ENCODE data around the gene GNG13. TPM values are rescaled to one million over a fixed set of nuclear protein-coding genes. Genes with fewer than 3 reads are reported as not detected.

The GNG13 gene
- not detected in 2 replicates for total RNA-seq

DNA sequence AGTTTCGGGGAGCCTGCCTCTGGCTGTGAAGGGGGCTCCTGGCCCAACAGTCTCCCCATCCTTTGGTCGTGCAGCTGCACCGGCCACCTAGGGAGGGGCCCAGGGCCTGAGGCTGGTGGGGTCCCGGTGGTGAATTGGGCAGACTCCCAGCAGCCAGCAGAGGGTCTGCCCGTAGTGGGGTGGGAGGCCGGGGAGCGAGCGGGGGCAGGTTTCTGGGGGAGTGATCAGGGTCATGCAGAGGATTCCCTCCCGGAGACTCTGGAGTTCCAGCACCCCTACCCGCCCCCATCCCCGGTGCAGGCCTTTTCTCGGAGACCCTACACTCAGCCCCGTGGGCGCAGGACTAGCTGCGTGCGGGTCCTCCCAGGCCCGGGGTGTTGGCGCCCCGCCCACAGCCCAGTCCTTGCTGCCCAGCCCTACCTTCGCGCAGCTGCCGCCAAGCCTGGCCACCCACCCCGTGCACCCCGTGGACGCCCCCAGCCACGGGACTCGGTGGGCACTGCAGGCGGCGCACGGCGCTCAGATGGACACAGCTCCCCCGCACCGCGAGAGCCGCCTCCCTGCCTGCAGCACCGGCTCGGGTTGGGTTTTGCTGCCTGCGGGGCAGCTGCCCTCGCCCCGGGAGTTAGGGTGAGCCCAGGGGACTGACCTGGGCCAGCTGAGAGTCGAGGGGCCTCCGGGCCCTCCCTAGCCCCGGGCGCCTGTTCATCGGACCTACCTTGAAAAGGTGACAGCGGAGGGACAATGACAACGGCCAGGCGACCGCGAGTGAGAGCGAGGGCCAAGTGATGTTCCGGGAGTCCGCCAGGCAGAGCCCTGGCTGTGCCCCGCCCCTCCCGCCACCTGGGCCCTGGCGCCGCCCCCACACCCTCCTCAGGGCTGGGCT is at the start of gene GNG13:
Gene GNG13, minus strand, starts transcription at position 787 of the 886 bp plus-strand sequence. CDS start 1,657 bp downstream, outside the sequence.

DNA sequence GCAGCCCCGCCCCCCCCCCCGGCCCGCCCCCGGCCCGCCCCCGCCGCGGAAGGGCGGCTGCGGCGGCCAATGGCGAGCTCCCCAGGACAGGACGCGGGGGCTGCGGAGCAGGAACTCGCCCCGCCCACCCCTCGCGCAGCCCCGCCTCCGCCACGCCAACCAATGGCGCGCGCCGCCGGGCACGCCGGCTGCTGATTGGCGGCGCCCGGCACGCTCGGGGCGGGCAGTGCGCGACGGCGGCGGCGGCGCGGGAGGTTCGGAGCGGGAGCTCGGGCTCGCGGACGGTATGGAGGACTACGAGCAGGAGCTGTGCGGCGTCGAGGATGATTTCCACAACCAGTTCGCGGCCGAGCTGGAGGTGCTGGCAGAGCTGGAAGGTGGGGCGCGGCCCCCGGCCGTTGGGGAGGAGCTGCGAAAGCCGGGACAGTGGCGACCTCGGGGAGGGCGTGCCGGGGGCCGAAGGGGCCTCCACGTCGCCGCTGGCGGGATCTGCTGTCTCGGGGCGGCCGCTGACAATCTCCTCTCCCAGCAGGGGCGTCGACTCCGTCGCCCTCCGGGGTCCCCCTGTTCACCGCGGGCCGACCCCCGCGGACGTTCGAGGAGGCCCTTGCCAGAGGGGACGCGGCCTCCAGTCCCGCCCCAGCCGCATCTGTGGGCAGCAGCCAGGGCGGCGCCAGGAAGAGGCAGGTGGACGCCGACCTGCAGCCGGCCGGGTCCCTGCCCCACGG is 12.0 kb downstream of the GNG13 start, which contains the start of gene CHTF18:
Gene CHTF18, plus strand, starts transcription at position 222 of the 728 bp plus-strand sequence. Its CDS starts 65 bp downstream, at position 287.

GRCh38 chr16:787978-788398 is 12.5 kb downstream of the GNG13 start, which contains the start of gene RPUSD1:
Gene RPUSD1 (minus strand): TSS chr16:788381. CDS start chr16:787737, 644 bp downstream.

DNA sequence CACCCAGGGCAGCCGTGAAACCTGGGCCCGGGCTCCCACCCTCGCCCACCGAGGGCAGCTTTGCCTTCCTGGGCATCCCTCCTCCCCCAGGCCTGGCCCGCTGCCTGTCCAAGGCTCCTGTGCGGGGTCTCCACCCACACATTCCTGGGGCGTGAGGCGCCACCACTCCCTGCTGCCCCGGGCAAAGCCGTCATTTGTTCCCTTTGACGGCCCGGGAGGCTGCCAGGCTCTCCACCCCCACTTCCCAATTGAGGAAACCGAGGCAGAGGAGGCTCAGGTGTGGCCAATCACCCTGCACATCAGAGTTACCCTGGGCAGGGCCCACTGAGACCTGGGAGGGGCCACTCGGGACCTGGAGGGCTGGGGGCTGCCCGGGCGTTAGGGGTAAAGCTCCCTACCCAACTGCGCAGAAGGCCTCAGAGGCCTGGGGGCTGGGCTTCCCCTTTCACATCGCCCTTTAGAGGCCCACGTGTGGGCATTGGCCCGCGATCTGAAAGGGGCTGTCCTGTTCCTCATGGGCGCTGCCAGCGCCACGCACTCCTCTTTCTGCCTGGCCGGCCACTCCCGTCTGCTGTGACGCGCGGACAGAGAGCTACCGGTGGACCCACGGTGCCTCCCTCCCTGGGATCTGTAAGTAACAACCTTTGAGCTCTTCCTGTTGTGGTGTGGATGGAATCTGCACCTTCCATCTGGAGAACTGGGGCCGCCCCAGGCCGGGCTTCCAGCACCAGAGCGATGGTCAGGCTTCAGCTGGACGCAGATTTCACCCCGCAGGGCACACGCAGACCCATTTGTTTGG is 39.8 kb downstream of the GNG13 start, which contains the start of gene MSLN:
Gene MSLN, plus strand, starts transcription at position 190 of the 799 bp plus-strand sequence. CDS start 1,947 bp downstream, outside the sequence.

Other genes with a start within 250 kb of the GNG13 start
- gene PRR35, start 240.3 kb downstream of the GNG13 start, total RNA-seq: not detected in 2 replicates
- gene NHLRC4, start 233.7 kb downstream of the GNG13 start, total RNA-seq: 3.8 and 5.0 TPM in 2 replicates
- gene PIGQ, start 230.8 kb downstream of the GNG13 start, total RNA-seq: 28.5 and 35.1 TPM in 2 replicates
- gene RAB40C, start 210.7 kb downstream of the GNG13 start, total RNA-seq: 16.9 and 19.4 TPM in 2 replicates
- 0.12 TPM in 1 of 2 replicates, not detected in the other for gene WFIKKN1, start 169.7 kb downstream of the GNG13 start, total RNA-seq
- gene METTL26, start 164.4 kb downstream of the GNG13 start, total RNA-seq: 152 and 181 TPM in 2 replicates
- 23.7 and 31.7 TPM in 2 replicates for gene MCRIP2, start 158.9 kb downstream of the GNG13 start, total RNA-seq
- gene WDR90, start 151.4 kb downstream of the GNG13 start, total RNA-seq: 8.5 TPM in 2 replicates
- 46.9 and 47.1 TPM in 2 replicates for gene RHOT2, start 132.6 kb downstream of the GNG13 start, total RNA-seq
- 0.58 and 4.4 TPM in 2 replicates for gene RHBDL1, start 125.1 kb downstream of the GNG13 start, total RNA-seq
- 163 and 189 TPM in 2 replicates for gene STUB1, start 120.3 kb downstream of the GNG13 start, total RNA-seq
- 58.3 and 58.7 TPM in 2 replicates for gene JMJD8, start 116.4 kb downstream of the GNG13 start, total RNA-seq
- gene WDR24, start 110.3 kb downstream of the GNG13 start, total RNA-seq: 10.3 and 12.1 TPM in 2 replicates
- gene FBXL16, start 94.9 kb downstream of the GNG13 start, total RNA-seq: 0.17 and 0.93 TPM in 2 replicates
- gene METRN, start 85.6 kb downstream of the GNG13 start, total RNA-seq: 119 and 164 TPM in 2 replicates
- 32.9 and 39.3 TPM in 2 replicates for gene ANTKMT, start 79.6 kb downstream of the GNG13 start, total RNA-seq
- 0.94 and 2.1 TPM in 2 replicates for gene CCDC78, start 74.3 kb downstream of the GNG13 start, total RNA-seq
- gene HAGHL, start 73.6 kb downstream of the GNG13 start, total RNA-seq: 5.5 and 13.9 TPM in 2 replicates
- 13.4 and 18.3 TPM in 2 replicates for gene CIAO3, start 59.7 kb downstream of the GNG13 start, total RNA-seq
- 1.6 and 2.0 TPM in 2 replicates for gene MSLN, start 40.0 kb downstream of the GNG13 start, total RNA-seq
- gene RPUSD1, start 12.4 kb downstream of the GNG13 start, total RNA-seq: 17.6 and 21.6 TPM in 2 replicates
- gene CHTF18, start 12.1 kb downstream of the GNG13 start, total RNA-seq: 1.6 and 7.8 TPM in 2 replicates
- 17.4 and 19.4 TPM in 2 replicates for gene LMF1, start 170.2 kb upstream of the GNG13 start, total RNA-seq
- 0.70 and 1.1 TPM in 2 replicates for gene SOX8, start 181.0 kb upstream of the GNG13 start, total RNA-seq